ENCODE measurements around the gene NFATC1. TPM values are rescaled to one million over a fixed set of nuclear protein-coding genes. Genes with fewer than 3 reads are reported as not detected.

The NFATC1 gene
- total and polyA plus RNA-seq, 5 donors: 14.7 to 25.3 (median 20.3) TPM

DNA sequence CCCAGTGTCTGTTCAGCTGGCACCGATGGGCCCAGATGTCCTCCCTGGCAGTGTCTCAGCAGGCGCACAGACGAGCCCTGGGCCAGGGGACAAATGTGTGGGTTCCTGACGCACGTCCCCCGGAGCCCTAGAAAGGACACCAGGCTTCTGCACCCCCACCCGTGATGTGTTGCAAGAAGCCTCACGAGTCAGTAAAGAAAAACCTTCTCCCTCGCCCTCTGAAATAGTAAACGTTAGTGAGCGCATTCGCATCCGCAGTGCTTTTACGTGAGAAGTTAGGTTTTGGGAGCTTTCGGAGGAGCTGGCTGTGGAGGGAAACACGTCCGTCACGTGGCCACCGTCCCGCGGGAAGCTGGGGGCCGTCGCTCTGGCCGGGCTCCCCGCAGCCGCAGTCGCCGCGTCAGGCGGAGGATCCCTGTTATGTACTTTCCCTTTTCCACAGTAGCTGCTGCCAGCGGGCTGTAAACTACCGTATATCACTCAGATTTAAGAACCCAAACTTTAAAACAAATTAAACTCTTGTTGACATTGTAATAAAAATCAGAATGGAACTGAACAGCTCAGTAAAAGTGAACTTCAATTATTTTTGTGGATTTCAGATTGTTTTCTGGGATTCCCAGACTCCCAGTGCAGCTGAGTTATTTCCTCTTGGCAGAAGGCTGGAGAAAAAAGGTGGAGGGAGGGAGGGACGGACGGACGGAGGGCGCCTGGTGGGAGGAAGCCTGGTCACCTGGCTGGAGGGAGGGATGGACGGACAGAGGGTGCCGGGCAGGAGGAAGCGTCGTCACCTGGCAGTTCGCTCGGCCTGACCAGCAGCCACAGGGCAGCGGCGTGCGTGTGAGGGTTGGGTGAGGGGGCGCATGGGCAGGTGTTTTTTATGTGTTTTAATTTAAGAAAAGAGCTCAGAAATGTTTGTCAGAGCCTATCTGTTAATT lies 112.1 kb downstream of the NFATC1 start:
- Histone ChIP-seq H3K4me1 (ENCODE audit: control insufficient read depth, insufficient read depth, low read length) (peaks cover 6% of the 10 kb centered on the region), H3K27ac (ENCODE audit: low read length) (peak overlapping the region; percentile 78), H3K9me3 (ENCODE audit: control insufficient read depth, low read length) (no peaks in the 10 kb centered on the region), H3K4me3 (ENCODE audit: low read length) (peak overlapping the region; percentile 1), H3K27me3 (ENCODE audit: control insufficient read depth, insufficient read depth) (no peaks in the 10 kb centered on the region)
- intact Hi-C loops (cut with DNase I): loop anchor here in 3 of 4 donors (2.0 to 5.0 kb wide), 3 partner anchors 51 to 116 kb away; partner anchors contain the start of gene NFATC1 (in 1 of the 3)
- 20% methylated on average over 46 of the region's 46 CpGs for WGBS
- ATAC-seq: peak; percentile 70 to 82
- DNase-seq: peak; percentile 87 to 94 (median 94)

- Histone ChIP-seq H3K4me1 (ENCODE audit: control insufficient read depth, insufficient read depth, low read length) (peaks cover 6% of the 10 kb centered on the region), H3K4me3 (ENCODE audit: low read length) (no peak overlapping the region), H3K27me3 (ENCODE audit: control insufficient read depth, insufficient read depth) (no peaks in the 10 kb centered on the region), H3K9me3 (ENCODE audit: control insufficient read depth, low read length) (no peaks in the 10 kb centered on the region), H3K27ac (ENCODE audit: low read length) (no peak overlapping the region)
- no peak for ATAC-seq
- peak; percentile 16 to 62 (median 50) for DNase-seq
- intact Hi-C loops (cut with DNase I): loop anchor here in 2 of 4 donors (5.0 kb wide), 2 partner anchors 52 to 117 kb away; no protein-coding TSS in a partner anchor
- WGBS: 89% methylated on average over 40 of the region's 40 CpGs
Observed at GRCh38 chr18:79508565-79509535, 113.1 kb downstream of the NFATC1 start.

DNA sequence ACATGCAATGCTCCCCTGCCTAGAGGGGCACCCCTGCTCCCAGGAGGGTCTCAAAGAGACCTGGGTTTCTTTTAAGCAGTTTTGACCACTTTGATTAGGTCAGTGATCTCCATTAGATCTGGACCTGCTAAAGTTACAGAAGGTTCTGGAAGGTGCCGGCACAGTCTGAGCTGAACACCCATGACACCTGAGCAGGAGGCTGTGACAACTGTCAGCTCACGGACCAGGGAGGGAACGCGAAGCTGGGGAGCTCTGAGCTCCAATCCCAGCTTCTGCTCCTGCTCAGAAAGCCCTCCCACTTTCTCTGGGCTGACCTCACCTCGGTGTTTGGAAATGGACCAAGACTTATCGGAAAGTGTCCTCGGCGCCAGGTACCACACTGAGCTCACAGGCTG lies 113.8 kb downstream of the NFATC1 start:
- H3K27me3 ChIP-seq (ENCODE audit: control insufficient read depth, insufficient read depth): no peaks in the 10 kb centered on the region
- ATAC-seq (no peak), DNase-seq (peak in 1 of 3 donors; percentile 14)
- intact Hi-C loops (cut with DNase I): loop anchor here in 2 of 4 donors (5.0 kb wide), 2 partner anchors 52 to 117 kb away; no protein-coding TSS in a partner anchor
- WGBS: 91% methylated on average over 8 of the region's 8 CpGs
- H3K4me1 ChIP-seq (ENCODE audit: control insufficient read depth, insufficient read depth, low read length): peaks cover 6% of the 10 kb centered on the region
- no peak overlapping the region for H3K27ac ChIP-seq (ENCODE audit: low read length)
- H3K9me3 ChIP-seq (ENCODE audit: control insufficient read depth, low read length): no peaks in the 10 kb centered on the region
- no peak overlapping the region for H3K4me3 ChIP-seq (ENCODE audit: low read length)

DNA sequence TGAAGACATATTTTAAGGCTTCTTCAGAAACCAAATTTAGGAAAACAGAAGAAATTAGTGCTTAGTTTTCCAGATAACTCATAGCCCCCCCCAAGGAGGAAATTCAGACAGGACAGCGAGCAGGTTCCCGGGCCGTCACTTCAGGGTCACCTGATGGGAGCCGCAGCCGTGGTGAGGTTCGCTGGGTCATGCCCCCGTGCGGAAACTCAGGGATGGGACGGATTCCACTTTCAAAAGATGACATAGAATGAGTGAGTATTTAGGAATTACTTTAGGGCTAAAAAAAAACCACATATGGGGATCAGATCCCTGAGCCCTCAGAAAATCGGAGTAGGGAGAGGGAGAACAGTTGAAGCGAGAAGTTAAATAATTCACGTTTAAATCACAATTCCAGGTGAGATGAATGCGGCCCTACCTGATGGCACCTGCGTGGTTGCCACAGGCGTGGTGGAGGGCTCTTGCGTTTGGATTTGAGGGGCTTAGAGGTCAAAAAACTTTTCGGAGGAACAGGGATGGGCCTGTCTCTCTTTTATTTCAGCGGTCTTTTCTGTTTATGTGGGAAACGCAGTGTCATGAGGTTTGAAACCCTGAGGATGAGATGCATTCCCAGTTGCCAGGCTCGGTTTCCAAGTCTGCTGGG lies 114.4 kb downstream of the NFATC1 start:
- Histone ChIP-seq H3K9me3 (ENCODE audit: control insufficient read depth, low read length) (no peaks in the 10 kb centered on the region), H3K4me1 (ENCODE audit: control insufficient read depth, insufficient read depth, low read length) (peaks cover 6% of the 10 kb centered on the region), H3K27ac (ENCODE audit: low read length) (no peak overlapping the region), H3K27me3 (ENCODE audit: control insufficient read depth, insufficient read depth) (no peaks in the 10 kb centered on the region), H3K4me3 (ENCODE audit: low read length) (no peak overlapping the region)
- WGBS: 93% methylated on average over 20 of the region's 20 CpGs
- intact Hi-C loops (cut with DNase I): no loop called here
- DNase-seq: peak in 2 of 3 donors; percentile 11 to 39
- ATAC-seq: no peak

- Histone ChIP-seq H3K27me3 (ENCODE audit: control insufficient read depth, insufficient read depth) (no peaks in the 10 kb centered on the region), H3K4me1 (ENCODE audit: control insufficient read depth, insufficient read depth, low read length) (peaks cover 6% of the 10 kb centered on the region), H3K9me3 (ENCODE audit: control insufficient read depth, low read length) (no peaks in the 10 kb centered on the region), H3K27ac (ENCODE audit: low read length) (no peak overlapping the region), H3K4me3 (ENCODE audit: low read length) (no peak overlapping the region)
- 97% methylated on average over 36 of the region's 36 CpGs for WGBS
- intact Hi-C loops (cut with DNase I): no loop called here
- no peak for ATAC-seq
- peak in 2 of 3 donors; percentile 54 to 55 for DNase-seq
Observed at GRCh38 chr18:79510731-79511241, 115.1 kb downstream of the NFATC1 start.

DNA sequence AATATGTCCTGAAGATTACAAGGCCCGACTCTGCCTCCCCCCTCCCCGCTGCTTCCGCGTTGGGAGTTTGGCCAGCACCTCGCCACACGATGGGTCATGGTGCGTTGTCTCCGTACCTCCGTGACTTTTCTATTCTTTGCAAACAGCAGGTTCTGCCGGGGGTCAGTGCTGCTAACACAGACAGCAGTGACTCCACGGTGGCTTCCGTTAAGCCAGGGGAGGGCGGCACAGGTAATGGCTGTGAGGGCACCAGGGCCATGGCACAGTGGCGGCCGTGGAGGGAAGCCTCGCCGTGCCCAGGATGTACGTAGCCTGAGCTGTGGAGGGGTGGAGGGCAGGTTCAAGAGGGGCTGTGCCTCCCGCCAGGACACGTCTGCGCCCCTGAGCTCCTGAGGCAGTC lies 115.5 kb downstream of the NFATC1 start:
- ATAC-seq: no peak
- H3K27me3 ChIP-seq (ENCODE audit: control insufficient read depth, insufficient read depth): no peaks in the 10 kb centered on the region
- peaks cover 2% of the 10 kb centered on the region for H3K4me1 ChIP-seq (ENCODE audit: control insufficient read depth, insufficient read depth, low read length)
- no peaks in the 10 kb centered on the region for H3K9me3 ChIP-seq (ENCODE audit: control insufficient read depth, low read length)
- no peak overlapping the region for H3K27ac ChIP-seq (ENCODE audit: low read length)
- WGBS: 96% methylated on average over 21 of the region's 21 CpGs
- peak; percentile 11 to 63 (median 41) for DNase-seq
- H3K4me3 ChIP-seq (ENCODE audit: low read length): no peak overlapping the region
- intact Hi-C loops (cut with DNase I): no loop called here

DNA sequence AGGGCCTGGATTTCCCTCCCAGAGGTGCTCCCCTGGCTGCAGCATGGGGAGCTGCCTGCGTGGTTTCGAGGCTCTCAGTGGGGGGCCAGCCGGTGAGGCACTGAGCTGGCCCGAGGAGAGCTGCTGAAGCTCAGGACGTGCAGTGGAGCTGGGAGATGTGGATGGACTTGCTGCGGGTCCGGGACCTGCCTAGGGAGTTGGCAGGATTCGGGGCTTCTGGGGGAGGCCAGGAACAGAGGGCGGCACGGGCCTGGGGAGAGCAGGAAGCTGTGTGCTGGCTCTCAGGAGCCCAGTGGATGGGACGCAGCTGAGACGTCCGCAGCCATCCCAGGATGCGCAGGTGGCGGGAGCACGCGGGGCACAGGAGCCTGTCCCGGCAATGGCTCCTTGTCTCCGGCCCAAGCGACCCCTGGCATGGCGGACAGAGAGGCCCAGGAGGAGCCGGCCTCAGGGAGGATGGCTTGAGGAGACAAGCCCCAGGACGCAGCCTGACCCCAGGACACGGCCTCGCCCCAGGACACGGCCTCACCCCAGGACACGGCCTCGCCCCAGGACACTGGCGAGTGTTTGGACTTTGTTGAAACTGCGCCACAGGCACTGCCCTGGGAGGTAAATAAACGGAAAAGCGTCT lies 116.1 kb downstream of the NFATC1 start:
- WGBS: 95% methylated on average over 32 of the region's 32 CpGs
- DNase-seq: peak in 2 of 3 donors; percentile 11 to 50
- Histone ChIP-seq H3K27me3 (ENCODE audit: control insufficient read depth, insufficient read depth) (no peaks in the 10 kb centered on the region), H3K9me3 (ENCODE audit: control insufficient read depth, low read length) (no peaks in the 10 kb centered on the region), H3K27ac (ENCODE audit: low read length) (no peak overlapping the region), H3K4me3 (ENCODE audit: low read length) (no peak overlapping the region), H3K4me1 (ENCODE audit: control insufficient read depth, insufficient read depth, low read length) (peaks cover 2% of the 10 kb centered on the region)
- no peak for ATAC-seq
- intact Hi-C loops (cut with DNase I): no loop called here

- intact Hi-C loops (cut with DNase I): no loop called here
- ATAC-seq: no peak
- no peak overlapping the region for H3K27ac ChIP-seq (ENCODE audit: low read length)
- peak; percentile 11 to 59 (median 44) for DNase-seq
- 96% methylated on average over 54 of the region's 54 CpGs for WGBS
- no peaks in the 10 kb centered on the region for H3K9me3 ChIP-seq (ENCODE audit: control insufficient read depth, low read length)
- no peaks in the 10 kb centered on the region for H3K27me3 ChIP-seq (ENCODE audit: control insufficient read depth, insufficient read depth)
- H3K4me1 ChIP-seq (ENCODE audit: control insufficient read depth, insufficient read depth, low read length): no peaks in the 10 kb centered on the region
- no peak overlapping the region for H3K4me3 ChIP-seq (ENCODE audit: low read length)
Observed at GRCh38 chr18:79512461-79513380, 117.0 kb downstream of the NFATC1 start.

GRCh38 chr18:79513381-79514081 lies 117.8 kb downstream of the NFATC1 start:
- ATAC-seq (no peak), DNase-seq (peak in 2 of 3 donors; percentile 15 to 48)
- WGBS: 97% methylated on average over 36 of the region's 36 CpGs
- H3K9me3 ChIP-seq (ENCODE audit: control insufficient read depth, low read length): no peaks in the 10 kb centered on the region
- no peaks in the 10 kb centered on the region for H3K4me1 ChIP-seq (ENCODE audit: control insufficient read depth, insufficient read depth, low read length)
- no peak overlapping the region for H3K4me3 ChIP-seq (ENCODE audit: low read length)
- no peaks in the 10 kb centered on the region for H3K27me3 ChIP-seq (ENCODE audit: control insufficient read depth, insufficient read depth)
- H3K27ac ChIP-seq (ENCODE audit: low read length): no peak overlapping the region
- intact Hi-C loops (cut with DNase I): no loop called here
